RWPE1 (cell line): Measurements from ENCODE around the gene ZRANB1.

ENCODE experiments used
- CTCF ChIA-PET: fragments of 350-600 bp; sonication (Branson Sonifier 250); formaldehyde crosslinking; extraction: SDS; loops from one replicate; lab custom pipeline; 2021; lab: Yijun Ruan, JAX
- POLR2A ChIA-PET: fragments of 400-600 bp; formaldehyde crosslinking; extraction: SDS; loops from one replicate; lab custom pipeline; 2020; ENCODE audit warnings: antibody characterized with exemption; ENCODE audit not compliant: low non-redundant PET; lab: Yijun Ruan, JAX
- DNase-seq: peaks from one replicate; pipeline ENCODE4 v3.0.0; 2012; ENCODE audit warnings: low spot score
- H3K27ac ChIP-seq: fragments of 450-650 bp; 2 replicates; pipeline ENCODE4 v1.5.1; 2017
- CTCF ChIP-seq: fragments of 450-650 bp; conservative IDR thresholded peaks from 2 replicates; pipeline ENCODE4 v1.5.1; 2017; ENCODE audit warnings: low read depth, mild to moderate bottlenecking

ZRANB1 gene

DNA sequence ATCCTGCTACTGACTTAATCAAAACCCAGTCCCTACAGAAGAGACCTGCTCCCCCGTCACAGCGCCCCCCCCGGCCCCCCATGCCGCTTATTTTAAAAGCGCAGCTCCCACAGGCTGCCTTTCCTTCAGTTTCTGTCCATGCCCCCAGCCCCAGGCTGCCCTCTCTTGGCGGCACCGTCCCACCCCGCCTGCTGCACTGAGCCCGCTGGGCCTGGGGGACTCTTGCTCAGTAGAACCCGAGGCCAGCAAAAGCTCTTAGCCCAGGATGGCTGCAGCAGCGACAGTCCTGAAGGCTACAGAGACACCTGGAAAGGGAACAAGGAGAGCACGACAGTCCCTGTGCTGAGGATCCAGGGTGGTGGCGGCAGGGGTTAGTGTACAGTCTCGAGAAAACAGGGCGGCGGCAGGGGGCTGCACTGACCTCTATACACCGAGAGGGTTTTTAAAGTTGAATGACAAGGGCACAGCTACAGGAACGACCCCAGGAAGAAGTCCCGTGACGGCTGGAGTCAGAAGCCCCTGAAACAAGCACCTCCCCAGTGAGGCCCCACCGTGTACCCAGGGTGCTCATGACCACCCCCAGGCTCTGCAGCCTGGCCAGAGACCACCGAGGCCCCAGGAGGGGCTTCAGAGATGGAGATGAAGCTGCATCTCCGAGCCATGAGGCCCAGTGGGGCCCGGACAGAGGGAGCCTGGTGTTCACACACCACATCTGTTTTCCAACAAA lies 54.4 kb downstream of the ZRANB1 start:
- no peak overlapping the region; the same call in 1 of the 2 replicates for H3K27ac ChIP-seq
- no peak for DNase-seq
- TF ChIP-seq CTCF = no peak
- CTCF ChIA-PET = no interaction called here
- POLR2A ChIA-PET = no interaction called here

GRCh38 chr10:124996854-124997215 lies 54.9 kb downstream of the ZRANB1 start:
- DNase-seq = no peak
- ChIA-PET CTCF (no interaction called here), POLR2A (no interaction called here)
- no peak overlapping the region; the same call in 1 of the 2 replicates for H3K27ac ChIP-seq
- no peak for TF ChIP-seq CTCF

DNA sequence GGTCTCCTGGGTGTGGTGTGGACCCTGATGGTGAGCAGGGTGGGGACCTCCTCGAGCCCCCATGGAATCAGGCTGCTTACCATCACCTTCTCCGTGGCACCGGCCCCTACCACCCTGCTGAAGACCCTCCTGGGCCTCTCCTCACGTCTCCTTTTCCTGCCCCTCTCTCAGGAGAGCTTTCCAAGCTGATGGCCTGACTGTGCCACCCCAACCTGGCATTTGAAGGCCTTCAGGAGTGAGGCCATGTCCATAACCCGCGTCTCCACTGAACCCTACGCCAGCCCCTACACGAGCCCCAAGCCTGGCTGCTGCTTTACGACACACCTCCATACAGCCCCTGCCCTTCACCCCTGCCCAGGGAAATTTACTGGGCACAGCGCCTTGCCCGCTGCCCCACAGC lies 55.4 kb downstream of the ZRANB1 start:
- ChIA-PET POLR2A (no interaction called here), CTCF (no interaction called here)
- no peak for DNase-seq
- no peak for TF ChIP-seq CTCF
- H3K27ac ChIP-seq = no peak overlapping the region; the same call in 1 of the 2 replicates

DNA sequence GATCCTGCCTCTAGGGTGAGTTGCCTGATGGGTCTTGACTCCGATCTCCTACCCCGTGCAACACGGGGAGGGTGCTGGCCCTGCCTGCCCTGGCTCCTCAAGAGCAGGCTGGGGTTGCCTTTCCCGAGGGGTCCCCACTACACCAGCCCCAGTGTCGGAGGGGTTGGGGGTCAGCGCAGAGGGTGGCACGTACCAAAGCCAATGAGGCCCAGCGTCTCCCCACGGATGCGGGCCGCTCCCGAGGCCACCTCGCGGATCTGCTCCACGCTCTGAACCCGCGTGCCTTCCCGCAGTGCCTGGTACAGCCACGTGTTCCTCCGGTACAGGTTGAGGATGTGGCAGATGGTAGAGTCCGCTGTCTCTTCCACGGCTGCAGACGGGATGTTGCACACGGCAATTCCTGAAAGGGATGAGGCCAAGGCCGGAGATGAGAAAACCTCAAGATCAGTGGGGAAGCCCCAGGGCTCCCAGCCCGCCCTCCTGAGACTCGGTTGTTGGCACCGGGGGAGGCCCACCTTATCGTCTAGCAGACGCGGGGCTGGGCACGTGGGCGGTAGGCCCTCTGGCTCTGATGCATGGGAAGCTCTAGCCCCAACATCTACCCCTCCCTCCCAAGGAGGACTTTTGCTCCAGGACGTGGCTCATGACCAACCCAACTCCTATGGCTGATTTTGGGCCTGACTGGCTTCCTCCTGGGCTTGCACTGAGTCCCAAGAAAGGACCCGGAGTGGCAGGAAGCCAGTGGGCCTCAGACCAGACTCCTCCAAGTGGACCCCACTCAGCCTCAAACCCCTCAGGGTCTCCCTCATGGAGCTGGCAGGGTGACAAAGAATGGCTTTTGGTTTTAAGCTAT lies 56.1 kb downstream of the ZRANB1 start:
- peak overlapping the region; percentile 80 for H3K27ac ChIP-seq
- ChIA-PET POLR2A (no interaction called here), CTCF (interaction anchor here (0.7 kb wide), 2 partner anchors 15 to 332 kb away, joined by 3 read pairs; no protein-coding TSS in a partner anchor)
- DNase-seq = no peak
- no peak for TF ChIP-seq CTCF

DNA sequence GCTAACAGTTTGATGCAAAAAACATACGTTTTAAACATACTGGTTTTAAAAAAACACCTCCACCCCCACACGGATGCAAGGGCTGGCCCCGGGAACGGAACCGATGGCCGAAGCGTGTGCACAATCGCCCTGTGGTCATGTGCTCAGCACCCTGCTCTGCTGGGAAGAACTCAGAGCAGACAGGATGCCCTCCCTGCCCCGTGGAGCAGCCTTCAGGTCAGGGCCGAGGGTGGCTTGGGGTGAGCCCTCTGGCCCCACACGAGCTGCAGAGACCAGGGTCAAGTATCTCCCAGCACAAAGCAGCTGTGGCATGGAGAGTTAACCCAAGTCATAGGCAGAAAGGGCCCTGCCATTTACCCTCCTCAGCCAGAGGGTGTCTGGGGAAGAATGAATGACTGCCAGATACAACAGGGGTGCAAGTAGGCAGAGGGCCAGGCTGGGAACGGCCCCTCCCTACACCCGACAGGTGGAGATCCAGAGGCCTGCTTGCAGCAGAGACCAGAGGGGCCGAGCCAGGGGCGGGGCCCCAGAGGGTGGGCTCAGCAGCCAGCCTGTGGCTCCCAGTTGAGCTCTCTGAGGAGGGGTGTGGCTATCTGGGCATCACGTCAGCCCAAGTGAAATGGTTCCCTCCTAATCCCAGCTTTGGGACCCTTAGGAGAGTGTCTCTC lies 56.8 kb downstream of the ZRANB1 start:
- TF ChIP-seq CTCF = no peak
- ChIA-PET CTCF (interaction anchor here (0.5 to 0.7 kb wide), 3 partner anchors 14 to 331 kb away, joined by 3 read pairs; no protein-coding TSS in a partner anchor), POLR2A (no interaction called here)
- H3K27ac ChIP-seq = peak overlapping the region; percentile 80
- no peak for DNase-seq
